NOMO-1 treated with DMSO at 0.1 percent for 48 hours (cell line): ENCODE data around the gene BLZF1.
"Not testable (repeated sequence)": the region's sequence is repeated elsewhere in the genome, so short reads cannot be mapped to it uniquely, and the experiment has no call there.

Experiments
- DNase-seq: peaks from one replicate; lab custom pipeline; 2025; ENCODE audit not compliant: unreplicated experiment; lab: John Stamatoyannopoulos, UW

Gene BLZF1, protein sequence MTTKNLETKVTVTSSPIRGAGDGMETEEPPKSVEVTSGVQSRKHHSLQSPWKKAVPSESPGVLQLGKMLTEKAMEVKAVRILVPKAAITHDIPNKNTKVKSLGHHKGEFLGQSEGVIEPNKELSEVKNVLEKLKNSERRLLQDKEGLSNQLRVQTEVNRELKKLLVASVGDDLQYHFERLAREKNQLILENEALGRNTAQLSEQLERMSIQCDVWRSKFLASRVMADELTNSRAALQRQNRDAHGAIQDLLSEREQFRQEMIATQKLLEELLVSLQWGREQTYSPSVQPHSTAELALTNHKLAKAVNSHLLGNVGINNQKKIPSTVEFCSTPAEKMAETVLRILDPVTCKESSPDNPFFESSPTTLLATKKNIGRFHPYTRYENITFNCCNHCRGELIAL

DNA sequence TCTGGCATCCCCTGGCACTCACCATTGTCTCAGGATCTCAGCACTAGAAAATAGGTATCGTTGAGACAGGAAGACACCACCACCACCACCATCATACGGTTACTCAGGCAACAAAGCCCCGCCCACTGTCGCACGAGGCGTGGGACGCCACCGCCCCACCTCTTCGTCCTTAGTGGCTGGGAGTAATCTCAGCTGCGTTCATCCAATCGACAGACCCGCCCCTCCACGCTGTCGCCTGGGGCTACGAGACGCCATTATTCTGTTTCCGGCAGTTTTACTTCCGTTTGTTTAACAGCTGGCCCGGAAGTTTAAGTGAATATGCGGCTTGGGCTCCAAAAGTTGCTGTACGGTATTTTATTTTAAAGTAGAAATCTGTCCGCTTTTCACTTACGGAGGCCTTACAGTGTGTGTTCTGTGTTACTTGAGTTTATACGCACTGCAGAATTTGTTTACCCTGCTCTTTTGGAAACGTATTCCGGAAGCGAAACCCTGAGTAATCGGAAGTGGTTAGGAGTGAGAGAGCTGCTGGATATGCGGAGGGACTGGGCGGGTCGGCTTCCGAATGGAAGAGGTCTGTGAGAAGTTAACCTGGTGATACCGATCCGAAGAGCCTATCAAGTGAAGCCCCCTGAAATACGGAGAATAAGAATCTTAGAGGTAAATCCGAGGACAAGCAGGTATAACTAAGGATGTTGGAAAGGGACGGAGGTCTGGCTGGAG, at the start of gene BLZF1, which contains the start of gene NME7:
Gene BLZF1 (plus strand): TSS at position 510 of the 720 bp plus-strand sequence. CDS start 1,328 bp downstream, outside the sequence.
Gene NME7 (minus strand): TSS at position 112 of the 720 bp plus-strand sequence. CDS start 87 bp downstream, at position 25.
- DNase-seq: peak; percentile 97

DNA sequence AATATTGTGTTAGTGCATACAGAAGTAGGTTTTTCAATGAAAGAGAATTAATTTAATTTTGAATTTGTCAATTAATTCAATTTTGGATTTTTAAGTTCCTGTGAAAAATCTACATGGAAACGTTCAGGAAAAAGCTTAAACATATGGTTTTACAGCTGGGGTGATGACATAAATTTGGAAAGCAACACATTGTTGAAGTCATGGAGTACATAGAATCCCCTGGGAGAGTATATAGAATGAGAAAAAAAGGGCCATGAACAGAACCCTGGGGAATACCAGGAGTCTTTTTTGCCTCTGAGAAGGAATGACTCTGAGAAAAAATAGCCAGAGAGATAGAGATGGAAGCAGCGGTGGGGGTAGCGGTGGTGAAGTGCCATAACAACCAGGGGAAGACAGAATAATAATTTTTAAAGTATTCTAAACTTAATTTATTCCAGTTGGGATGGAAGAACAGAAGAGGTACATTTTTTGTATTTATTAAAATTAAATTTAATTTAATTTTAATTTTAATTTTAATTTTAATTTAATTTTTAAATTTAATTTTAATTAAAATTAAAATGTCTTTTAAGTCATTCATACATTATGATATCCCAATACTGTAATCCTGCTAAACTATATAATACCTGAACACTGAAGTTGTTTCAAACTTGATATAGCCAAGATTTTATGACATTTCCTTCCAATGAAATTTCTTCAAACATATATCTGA, 49.3 kb upstream of the BLZF1 start:
- no peak for DNase-seq

DNA sequence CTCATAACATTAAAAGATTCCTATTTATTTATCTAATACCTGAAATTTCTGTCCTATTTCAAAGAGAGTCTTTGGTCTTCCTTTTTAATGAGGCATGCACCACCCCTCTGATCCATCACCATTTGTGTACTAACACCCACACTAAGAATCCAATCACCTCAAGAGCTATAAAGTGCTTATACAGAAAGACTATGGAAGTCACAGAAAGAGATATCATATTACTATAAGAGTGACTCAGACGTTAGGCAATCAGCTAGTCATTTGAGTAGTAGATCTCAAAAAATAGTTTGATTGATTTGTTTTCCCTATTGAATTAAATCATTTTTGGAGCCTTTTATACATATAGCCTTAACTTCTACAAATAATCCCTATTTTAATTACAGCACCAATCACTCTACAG, 46.5 kb upstream of the BLZF1 start:
- DNase-seq: no peak

DNA sequence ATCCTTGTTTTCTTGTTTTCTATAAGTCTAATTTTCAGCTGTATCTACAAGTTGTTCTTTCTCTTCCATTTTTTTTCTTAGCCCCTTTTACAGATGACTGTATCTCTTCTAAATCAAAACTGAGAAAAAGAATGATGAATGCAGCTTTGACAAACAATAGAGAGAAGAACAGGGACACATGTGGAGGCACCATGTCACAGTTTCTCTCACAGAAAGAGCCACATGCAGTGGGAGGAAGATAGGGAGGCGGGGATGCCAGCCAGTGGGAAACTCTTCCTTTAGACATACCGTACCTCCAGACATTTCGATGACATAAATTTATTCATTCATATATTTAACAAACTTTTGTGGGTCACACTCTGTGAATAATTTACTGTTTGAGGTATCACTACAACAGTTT, 45.9 kb upstream of the BLZF1 start:
- DNase-seq: no peak

DNA sequence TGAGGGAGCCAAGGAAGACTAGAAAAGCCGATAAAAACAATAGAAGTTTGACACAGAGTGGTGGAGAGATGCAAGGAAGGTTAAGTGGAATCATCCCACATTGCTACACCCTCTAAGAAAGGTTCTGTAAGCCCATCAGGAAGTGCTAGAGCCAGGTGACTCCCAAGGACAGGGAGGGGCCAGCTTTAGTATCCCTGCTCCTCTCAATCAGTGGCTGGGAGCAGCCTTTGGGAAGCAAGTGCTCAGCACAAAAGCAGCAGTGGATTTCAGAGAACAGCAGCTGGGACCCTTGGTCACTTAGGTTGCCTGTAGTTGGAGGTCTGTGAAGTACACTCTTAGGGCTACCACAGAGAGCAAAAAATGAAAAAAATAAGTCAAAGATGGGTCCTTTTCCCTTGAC, 42.9 kb upstream of the BLZF1 start:
- DNase-seq: no peak

DNA sequence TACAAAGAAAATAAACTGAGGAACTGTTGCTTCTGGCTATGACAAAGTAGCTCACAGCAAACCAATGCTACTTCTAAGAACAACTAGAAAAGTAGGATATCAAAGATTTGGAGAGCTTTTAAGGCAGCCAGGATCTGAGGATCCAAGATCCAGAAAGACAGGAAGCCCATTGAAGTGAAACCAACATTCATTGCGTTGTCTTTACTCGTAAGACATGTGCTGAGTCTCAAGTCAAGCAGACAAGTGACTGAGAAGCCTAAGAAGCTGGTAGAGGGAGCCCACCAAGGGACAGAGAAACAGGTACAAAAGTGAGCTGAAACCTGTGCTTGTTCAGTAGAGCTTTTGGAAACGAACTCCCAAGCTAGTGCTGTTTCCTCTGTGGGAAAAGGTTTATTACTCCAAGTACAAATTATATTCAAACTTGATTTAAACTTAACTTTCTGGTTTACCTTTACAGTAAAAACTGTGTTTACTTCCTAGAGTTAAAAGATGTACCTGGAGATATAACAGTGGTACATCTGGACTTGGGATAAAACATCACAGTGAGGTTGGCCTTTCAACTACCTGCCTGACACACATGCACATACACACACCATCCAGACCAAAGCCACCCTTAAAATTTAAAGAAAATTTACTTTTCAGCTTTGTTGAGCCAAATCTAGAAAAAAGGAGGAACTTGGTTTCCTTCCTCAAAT, 41.6 kb upstream of the BLZF1 start:
- no peak for DNase-seq

DNA sequence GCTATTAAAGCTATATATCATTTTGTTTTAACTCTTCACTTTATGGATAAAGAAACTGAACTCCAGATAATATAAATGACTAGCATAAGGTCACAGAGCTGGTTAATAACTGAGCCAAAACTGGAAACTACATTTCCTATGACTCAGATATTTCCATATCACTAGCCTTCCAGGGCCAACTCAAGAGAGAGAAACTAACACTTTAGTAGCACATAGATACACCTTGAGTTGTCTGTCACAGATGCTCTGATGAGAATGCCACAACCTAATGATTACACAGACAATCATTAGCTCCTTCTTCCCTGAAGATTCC, 41.1 kb upstream of the BLZF1 start:
- DNase-seq: peak; percentile 30

DNA sequence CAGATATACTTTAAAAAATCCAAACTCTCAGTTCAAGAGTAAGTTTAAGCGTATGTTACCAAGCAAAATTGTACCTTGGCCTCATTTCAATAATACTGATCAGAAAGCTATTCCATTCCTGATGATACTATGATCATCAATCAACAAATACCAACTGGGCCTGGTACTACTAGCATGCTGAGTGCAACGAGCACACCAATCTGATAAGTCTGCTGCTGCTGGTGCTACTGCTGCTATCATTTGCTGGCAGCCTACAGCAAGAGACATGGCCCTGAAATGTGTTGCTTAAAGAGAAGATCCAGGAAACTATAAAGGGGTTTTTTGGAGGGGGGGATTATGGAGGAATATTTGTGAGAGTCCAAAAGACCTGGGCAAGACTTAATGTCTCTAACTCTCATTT, 40.1 kb upstream of the BLZF1 start:
- no peak for DNase-seq

DNA sequence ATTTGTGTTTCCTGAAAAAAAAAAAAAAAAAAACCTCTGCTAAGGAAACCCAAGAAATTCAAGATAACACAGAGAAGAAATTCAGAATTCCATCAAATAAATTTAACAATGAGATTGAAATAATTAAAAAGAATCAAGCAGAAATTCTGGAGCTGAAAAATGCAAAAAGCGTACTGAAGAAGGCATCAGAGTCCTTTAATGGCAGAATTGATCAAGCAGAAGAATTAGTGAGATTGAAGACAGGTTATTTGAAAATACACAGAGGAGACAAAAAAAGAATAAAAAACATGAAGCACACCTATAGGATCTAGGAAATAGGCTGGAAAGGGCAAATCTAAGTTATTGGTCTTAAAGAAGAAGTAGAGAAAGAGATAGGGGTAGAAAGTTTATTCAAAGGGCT, 38.6 kb upstream of the BLZF1 start:
- DNase-seq: no peak

DNA sequence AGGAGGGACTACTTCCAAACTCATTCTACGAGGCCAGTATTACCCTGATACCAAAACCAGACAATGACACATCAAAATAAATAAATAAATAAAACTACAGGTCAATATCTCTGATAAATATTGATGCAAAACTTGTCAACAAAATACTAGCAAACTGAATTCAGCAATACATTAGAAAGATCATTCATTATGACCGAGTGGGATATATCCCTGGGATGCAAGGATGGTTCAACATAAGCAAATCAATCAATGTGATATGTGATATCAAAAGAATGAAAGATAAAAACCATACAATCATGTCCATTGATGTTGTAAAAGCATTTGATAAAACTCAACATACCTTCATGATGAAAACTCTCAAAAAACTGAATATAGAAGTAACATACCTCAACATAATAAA, 37.1 kb upstream of the BLZF1 start:
- no peak for DNase-seq

DNA sequence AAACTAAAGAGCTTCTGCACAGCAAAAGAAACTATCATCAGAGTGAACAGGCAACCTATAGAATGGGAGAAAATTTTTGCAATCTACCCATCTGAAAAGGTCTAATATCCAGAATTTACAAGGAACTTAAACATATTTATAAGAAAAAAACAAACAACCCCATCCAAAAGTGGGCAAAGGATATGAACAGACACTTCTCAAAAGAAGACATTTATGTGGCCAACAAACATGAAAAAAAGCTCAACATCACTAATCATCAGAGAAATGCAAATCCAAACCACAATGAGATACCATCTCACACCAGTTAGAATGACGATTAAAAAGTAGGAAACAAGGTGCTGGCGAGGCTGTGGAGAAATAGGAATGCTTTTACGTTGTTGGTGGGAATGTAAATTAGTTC, 33.3 kb upstream of the BLZF1 start:
- not testable (repeated sequence) for DNase-seq

DNA sequence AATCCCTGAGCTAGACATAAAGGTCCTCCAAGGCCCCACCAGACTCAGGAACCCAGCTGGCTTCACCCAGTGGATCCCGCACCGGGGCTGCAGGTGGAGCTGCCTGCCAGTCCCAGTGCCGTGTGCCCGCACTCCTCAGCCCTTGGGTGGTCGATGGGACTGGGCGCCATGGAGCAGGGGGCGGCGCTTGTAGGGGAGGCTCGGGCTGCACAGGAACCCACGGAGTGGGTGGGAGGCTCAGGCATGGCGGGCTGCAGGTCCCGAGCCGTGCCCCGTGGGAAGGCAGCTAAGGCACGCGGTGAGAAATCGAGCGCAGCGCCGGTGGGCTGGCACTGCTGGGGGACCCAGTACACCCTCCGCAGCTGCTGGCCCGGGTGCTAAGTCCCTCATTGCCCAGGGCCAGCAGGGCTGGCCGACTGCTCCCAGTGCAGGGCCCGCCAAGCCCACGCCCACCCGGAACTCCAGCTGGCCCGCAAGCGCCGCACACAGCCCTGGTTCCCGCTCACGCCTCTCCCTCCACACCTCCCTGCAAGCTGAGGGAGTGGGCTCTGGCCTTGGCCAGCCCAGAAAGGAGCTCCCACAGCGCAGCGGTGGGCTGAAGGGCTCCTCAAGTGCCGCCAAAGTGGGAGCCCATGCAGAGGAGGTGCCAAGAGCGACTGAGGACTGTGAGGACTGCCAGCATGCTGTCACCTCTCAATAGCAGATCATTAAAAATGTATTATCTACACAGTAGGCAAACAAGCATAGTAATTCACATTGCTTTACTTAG, 30.9 kb upstream of the BLZF1 start:
- DNase-seq: not testable (repeated sequence)

DNA sequence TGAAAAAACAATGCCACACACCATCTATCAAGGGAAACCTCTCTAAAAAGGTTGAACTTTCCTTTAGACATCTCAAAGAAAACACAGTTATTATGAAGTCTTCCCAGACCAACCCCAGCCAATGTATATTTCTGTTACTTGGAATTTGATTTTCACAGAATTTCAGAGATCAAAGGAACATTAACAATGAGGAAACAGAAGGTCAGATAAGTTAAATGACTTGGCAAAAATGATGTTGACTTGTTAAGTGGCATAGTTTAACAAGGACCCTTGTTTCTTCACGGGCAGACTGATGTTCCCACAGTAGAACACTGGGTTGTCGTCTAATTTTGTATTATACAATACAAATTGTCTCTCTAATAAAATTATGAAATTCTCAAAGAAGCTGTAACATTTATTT, 29.4 kb upstream of the BLZF1 start:
- DNase-seq: no peak

DNA sequence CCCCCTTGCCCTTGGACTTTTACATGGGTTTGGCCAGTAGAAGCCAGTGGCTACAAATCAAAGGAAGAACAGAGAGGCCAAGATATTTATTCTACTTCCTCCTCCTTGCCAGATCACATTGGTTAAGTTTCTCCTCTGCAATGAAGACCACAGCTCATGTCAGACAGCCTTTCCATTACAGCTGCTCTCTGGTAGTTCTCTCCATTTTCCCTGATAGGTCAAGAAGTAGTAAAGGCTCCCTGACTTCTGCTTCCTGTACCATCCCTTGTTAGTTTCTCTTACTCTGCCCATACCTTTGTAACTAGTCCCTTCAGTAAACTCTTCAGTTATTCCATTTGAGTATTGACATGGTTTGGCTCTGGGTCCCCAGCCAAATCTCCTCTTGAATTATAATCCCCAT, 28.2 kb upstream of the BLZF1 start:
- no peak for DNase-seq

DNA sequence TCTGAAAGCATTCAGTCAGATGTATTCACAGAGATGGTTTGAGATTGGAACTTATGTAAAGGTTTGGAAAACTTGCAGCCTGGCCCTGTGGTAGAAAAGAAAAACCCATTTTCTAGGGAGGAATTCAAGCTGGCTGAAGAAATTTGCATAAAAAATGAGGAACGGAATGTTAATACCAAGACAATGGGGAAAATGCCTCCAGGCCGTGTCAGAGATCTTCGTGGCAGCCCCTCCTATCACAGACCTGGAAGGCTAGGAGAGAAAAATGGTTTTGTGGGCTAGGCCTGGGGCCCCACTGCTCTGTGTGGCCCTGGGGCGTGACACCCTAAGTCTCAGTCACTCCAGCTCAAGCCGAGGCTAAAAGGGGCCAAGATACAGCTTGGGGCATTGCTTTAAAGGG, 27.1 kb upstream of the BLZF1 start:
- no peak for DNase-seq

DNA sequence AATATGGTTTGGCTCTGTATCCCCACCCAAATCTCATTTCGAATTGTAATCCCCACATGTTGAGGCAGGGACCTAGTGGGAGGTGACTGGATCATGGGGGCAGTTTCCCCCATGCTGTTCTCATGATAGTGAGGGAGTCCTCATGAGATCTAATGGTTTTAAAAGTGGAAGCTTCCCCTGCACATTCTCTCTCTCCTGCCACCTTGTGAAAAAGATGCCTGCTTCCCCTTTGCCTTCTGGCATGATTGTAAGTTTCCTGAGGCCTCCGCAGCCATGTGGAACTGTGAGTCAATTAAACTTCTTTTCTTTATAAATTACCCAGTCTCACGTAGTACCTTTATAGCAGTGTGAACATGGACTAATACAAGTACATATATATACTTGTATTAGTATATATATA, 25.9 kb upstream of the BLZF1 start:
- DNase-seq: not testable (repeated sequence)

DNA sequence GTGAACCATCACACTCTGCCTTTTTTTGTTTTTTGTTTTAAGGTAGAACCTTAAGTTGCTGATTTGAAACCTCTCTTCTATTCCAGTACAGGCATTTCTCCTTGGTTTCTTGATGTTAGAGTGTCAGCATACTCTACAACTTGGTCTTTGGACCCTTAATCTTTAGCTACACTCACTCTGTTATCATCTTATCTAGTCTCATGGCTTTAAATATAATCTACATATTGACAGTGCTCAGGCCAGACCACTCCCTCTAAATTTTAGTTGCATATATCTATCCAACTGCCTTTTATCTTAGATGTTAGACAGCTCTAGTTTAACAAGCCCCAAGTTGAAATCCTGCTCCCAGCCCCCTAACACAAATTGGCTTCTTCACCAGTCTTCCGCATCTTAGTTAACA, 22.5 kb upstream of the BLZF1 start:
- DNase-seq: no peak

DNA sequence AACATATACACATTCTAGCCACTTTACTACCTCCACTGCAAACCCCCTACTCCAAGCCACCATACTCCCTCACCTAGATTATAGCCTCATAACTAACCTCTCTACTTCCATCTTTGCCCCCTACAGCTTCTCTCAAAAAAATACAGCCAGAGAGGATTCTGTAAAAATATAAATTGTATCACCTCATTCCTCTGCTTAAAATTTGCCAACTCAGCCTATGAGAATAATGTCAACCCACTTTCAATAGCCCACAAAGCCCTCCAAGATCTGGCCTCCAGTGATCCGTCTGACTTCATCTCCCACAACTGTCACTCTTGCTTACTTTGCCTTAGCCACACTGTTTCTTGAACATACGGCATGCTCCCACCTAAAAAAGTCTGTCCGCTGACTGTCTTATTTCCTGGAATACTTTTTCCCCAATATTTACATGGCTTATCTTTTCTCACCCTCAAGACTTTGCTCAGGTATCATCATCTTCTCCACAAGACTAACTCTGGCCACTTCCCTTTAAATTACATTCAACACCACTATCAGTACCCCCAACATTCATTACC, 21.9 kb upstream of the BLZF1 start:
- DNase-seq: no peak

DNA sequence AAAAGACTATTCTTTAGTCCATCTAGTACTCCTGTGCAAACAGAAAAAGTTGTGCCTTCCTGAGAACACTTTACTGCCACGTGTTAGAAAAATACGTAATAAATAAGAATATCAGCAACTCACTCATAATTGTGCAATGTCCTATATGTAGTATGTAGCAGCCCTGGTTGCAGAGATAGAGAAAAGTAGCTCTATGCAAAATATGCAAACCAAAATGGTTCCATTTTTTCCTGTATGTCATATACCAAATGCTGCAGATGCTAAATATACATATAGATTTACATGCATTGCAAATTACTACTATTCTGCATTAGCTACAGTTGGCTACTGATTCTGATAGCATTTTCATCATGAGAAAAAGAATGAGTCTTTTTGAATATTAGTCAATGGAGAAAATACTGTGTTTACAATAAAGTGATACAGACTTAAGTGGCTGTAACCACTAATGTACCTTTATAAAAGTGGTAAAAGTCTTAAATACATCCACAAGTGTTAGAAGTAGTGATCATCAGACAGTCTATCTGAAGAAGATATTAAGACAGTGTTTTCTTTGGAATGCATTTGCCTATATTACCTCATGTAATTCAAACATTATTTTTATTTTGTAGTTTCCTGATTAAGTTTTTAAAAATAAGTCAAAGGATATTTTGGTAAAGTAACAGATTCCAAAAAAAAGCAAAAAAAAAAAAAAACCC, 20.2 kb upstream of the BLZF1 start:
- no peak for DNase-seq
